Measurements from ENCODE around the gene MAST1. TPM values are rescaled to one million over a fixed set of nuclear protein-coding genes. Genes with fewer than 3 reads are reported as not detected.

The MAST1 gene
- total RNA-seq (2014; rRNA removed; shearing (Covaris generic); ENCODE audit: low replicate concordance): 0.48 and 3.3 TPM in 2 replicates

GRCh38 chr19:12838182-12838885, at the start of gene MAST1:
MAST1 (plus strand) TSS chr19:12838515; CDS start chr19:12838573, 58 bp downstream.
- Histone ChIP-seq H3K36me3 (ENCODE audit: insufficient read depth, low read length) (no peaks in the 10 kb centered on the region), H3K9me3 (ENCODE audit: low read length) (no peaks in the 10 kb centered on the region), H3K27me3 (ENCODE audit: low read length) (no peaks in the 10 kb centered on the region), H2AFZ (ENCODE audit: low read length) (0 out of 2 replicates have a peak within 1 kb of the TSS, but pooled peaks have one; percentile 56), H3K79me2 (ENCODE audit: low read length) (no peaks in the 10 kb centered on the region), H3K4me3 (ENCODE audit: low read length) (peak within 1 kb of the TSS; percentile 71), H4K20me1 (ENCODE audit: insufficient read depth, low read depth, low read length) (0 out of 2 replicates have a peak, but pooled peaks cover 4% of the 10 kb centered on the region), H3K4me1 (ENCODE audit: low read length) (peaks cover 24% of the 10 kb centered on the region), H3K4me2 (ENCODE audit: low read depth, low read length, poor library complexity, severe bottlenecking) (peak within 1 kb of the TSS; percentile 83), H3K27ac (ENCODE audit: low read length) (no peak within 1 kb of the TSS), H3K9me2 (replicated peaks; ENCODE audit: insufficient read depth, low read length) (no peaks in the 10 kb centered on the region), H3K9ac (ENCODE audit: low read length) (peak within 1 kb of the TSS; percentile 67)
- peak; percentile 85 for DNase-seq

DNA sequence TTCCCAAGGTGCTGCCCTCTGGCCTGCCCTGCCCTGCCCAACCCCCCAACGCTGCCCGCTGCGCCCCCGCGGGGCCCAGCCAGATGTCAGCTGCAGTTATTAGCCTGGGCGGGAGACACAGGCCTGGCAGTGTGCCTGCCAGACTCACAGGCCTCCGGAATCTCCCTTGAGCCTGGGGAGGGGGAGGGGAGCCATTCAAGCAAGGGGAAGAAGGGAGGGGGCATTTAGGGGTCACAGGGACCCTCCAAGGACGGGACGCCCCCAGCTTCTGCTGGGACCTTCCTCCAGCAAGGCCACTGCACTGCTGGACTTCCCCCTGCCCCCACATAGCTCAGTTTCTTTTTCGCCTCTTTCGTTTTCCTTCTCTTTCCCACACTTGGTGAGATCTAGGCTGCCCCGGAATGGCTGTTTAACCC, 49.6 kb upstream of the MAST1 start:
- Histone ChIP-seq H3K9ac (ENCODE audit: low read length) (peak overlapping the region; percentile 77), H3K4me1 (ENCODE audit: low read length) (peaks cover 60% of the 10 kb centered on the region), H3K9me3 (ENCODE audit: low read length) (no peaks in the 10 kb centered on the region), H4K20me1 (ENCODE audit: insufficient read depth, low read depth, low read length) (peaks cover 5% of the 10 kb centered on the region; the same call in 1 of the 2 replicates), H3K27me3 (ENCODE audit: low read length) (no peaks in the 10 kb centered on the region), H3K36me3 (ENCODE audit: insufficient read depth, low read length) (no peaks in the 10 kb centered on the region), H3K4me2 (ENCODE audit: low read depth, low read length, poor library complexity, severe bottlenecking) (peak overlapping the region; percentile 95), H3K27ac (ENCODE audit: low read length) (peak overlapping the region; percentile 84), H3K79me2 (ENCODE audit: low read length) (peaks cover 18% of the 10 kb centered on the region), H3K9me2 (replicated peaks; ENCODE audit: insufficient read depth, low read length) (no peaks in the 10 kb centered on the region), H3K4me3 (ENCODE audit: low read length) (peak overlapping the region; percentile 80), H2AFZ (ENCODE audit: low read length) (no peak overlapping the region)
- DNase-seq: peak; percentile 60

- Histone ChIP-seq H3K4me1 (ENCODE audit: low read length) (peaks cover 60% of the 10 kb centered on the region), H3K79me2 (ENCODE audit: low read length) (peaks cover 18% of the 10 kb centered on the region), H4K20me1 (ENCODE audit: insufficient read depth, low read depth, low read length) (peaks cover 5% of the 10 kb centered on the region; the same call in 1 of the 2 replicates), H3K36me3 (ENCODE audit: insufficient read depth, low read length) (no peaks in the 10 kb centered on the region), H3K4me2 (ENCODE audit: low read depth, low read length, poor library complexity, severe bottlenecking) (peak overlapping the region; percentile 95), H3K9ac (ENCODE audit: low read length) (peak overlapping the region; percentile 77), H3K27ac (ENCODE audit: low read length) (peak overlapping the region; percentile 84), H3K9me3 (ENCODE audit: low read length) (no peaks in the 10 kb centered on the region), H2AFZ (ENCODE audit: low read length) (no peak overlapping the region), H3K4me3 (ENCODE audit: low read length) (peak overlapping the region; percentile 80), H3K9me2 (replicated peaks; ENCODE audit: insufficient read depth, low read length) (no peaks in the 10 kb centered on the region), H3K27me3 (ENCODE audit: low read length) (no peaks in the 10 kb centered on the region)
- DNase-seq: peak; percentile 53
Measured at GRCh38 chr19:12789098-12789903, 49.0 kb upstream of the MAST1 start.

GRCh38 chr19:12789904-12790619, 48.3 kb upstream of the MAST1 start:
- H3K9me3 ChIP-seq (ENCODE audit: low read length): no peaks in the 10 kb centered on the region
- H3K27me3 ChIP-seq (ENCODE audit: low read length): no peaks in the 10 kb centered on the region
- H3K9ac ChIP-seq (ENCODE audit: low read length): peak overlapping the region; percentile 77
- H3K36me3 ChIP-seq (ENCODE audit: insufficient read depth, low read length): no peaks in the 10 kb centered on the region
- H4K20me1 ChIP-seq (ENCODE audit: insufficient read depth, low read depth, low read length): peaks cover 5% of the 10 kb centered on the region; the same call in 1 of the 2 replicates
- DNase-seq: peak; percentile 98
- peak overlapping the region; percentile 84 for H3K27ac ChIP-seq (ENCODE audit: low read length)
- H3K4me3 ChIP-seq (ENCODE audit: low read length): peak overlapping the region; percentile 80
- no peaks in the 10 kb centered on the region for H3K9me2 ChIP-seq (replicated peaks; ENCODE audit: insufficient read depth, low read length)
- H3K4me2 ChIP-seq (ENCODE audit: low read depth, low read length, poor library complexity, severe bottlenecking): peak overlapping the region; percentile 95
- H3K79me2 ChIP-seq (ENCODE audit: low read length): peaks cover 18% of the 10 kb centered on the region
- peaks cover 60% of the 10 kb centered on the region for H3K4me1 ChIP-seq (ENCODE audit: low read length)
- H2AFZ ChIP-seq (ENCODE audit: low read length): no peak overlapping the region

GRCh38 chr19:12790628-12791344, 47.5 kb upstream of the MAST1 start:
- peaks cover 53% of the 10 kb centered on the region for H3K4me1 ChIP-seq (ENCODE audit: low read length)

DNA sequence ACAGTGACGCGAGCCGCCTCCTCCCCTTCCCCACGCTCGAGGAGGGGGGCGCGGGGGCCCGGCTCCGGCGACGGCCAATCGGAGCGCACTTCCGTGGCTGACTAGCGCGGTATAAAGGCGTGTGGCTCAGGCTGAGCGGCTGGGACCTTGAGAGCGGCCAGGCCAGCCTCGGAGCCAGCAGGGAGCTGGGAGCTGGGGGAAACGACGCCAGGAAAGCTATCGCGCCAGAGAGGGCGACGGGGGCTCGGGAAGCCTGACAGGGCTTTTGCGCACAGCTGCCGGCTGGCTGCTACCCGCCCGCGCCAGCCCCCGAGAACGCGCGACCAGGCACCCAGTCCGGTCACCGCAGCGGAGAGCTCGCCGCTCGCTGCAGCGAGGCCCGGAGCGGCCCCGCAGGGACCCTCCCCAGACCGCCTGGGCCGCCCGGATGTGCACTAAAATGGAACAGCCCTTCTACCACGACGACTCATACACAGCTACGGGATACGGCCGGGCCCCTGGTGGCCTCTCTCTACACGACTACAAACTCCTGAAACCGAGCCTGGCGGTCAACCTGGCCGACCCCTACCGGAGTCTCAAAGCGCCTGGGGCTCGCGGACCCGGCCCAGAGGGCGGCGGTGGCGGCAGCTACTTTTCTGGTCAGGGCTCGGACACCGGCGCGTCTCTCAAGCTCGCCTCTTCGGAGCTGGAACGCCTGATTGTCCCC, 46.8 kb upstream of the MAST1 start, which contains the start of gene JUNB:
TSS of gene JUNB (plus strand) at position 142 of the 706 bp plus-strand sequence. CDS start at position 428, 286 bp downstream.
- Histone ChIP-seq H3K79me2 (ENCODE audit: low read length) (peaks cover 18% of the 10 kb centered on the region), H2AFZ (ENCODE audit: low read length) (no peak within 1 kb of the TSS), H3K4me1 (ENCODE audit: low read length) (peaks cover 51% of the 10 kb centered on the region)

More at GRCh38 chr19:12790628-12791344, 47.5 kb upstream of the MAST1 start:
- Histone ChIP-seq H3K4me2 (ENCODE audit: low read depth, low read length, poor library complexity, severe bottlenecking) (peak overlapping the region; percentile 95), H3K36me3 (ENCODE audit: insufficient read depth, low read length) (no peaks in the 10 kb centered on the region), H3K27ac (ENCODE audit: low read length) (peak overlapping the region; percentile 57), H3K9me3 (ENCODE audit: low read length) (no peaks in the 10 kb centered on the region), H3K4me3 (ENCODE audit: low read length) (peak overlapping the region; percentile 80), H3K79me2 (ENCODE audit: low read length) (peaks cover 18% of the 10 kb centered on the region), H3K9me2 (replicated peaks; ENCODE audit: insufficient read depth, low read length) (no peaks in the 10 kb centered on the region), H4K20me1 (ENCODE audit: insufficient read depth, low read depth, low read length) (peaks cover 5% of the 10 kb centered on the region; the same call in 1 of the 2 replicates), H2AFZ (ENCODE audit: low read length) (no peak overlapping the region), H3K9ac (ENCODE audit: low read length) (peak overlapping the region; percentile 77), H3K27me3 (ENCODE audit: low read length) (no peaks in the 10 kb centered on the region)
- peak; percentile 54 for DNase-seq

More for the DNA sequence above, 46.8 kb upstream of the MAST1 start, which contains the start of gene JUNB:
- Histone ChIP-seq H3K9me3 (ENCODE audit: low read length) (no peaks in the 10 kb centered on the region), H3K27me3 (ENCODE audit: low read length) (no peaks in the 10 kb centered on the region), H3K27ac (ENCODE audit: low read length) (peak within 1 kb of the TSS; percentile 84), H3K4me3 (ENCODE audit: low read length) (peak within 1 kb of the TSS; percentile 80), H3K36me3 (ENCODE audit: insufficient read depth, low read length) (no peaks in the 10 kb centered on the region), H3K4me2 (ENCODE audit: low read depth, low read length, poor library complexity, severe bottlenecking) (peak within 1 kb of the TSS; percentile 95), H4K20me1 (ENCODE audit: insufficient read depth, low read depth, low read length) (peaks cover 5% of the 10 kb centered on the region; the same call in 1 of the 2 replicates), H3K9ac (ENCODE audit: low read length) (peak within 1 kb of the TSS; percentile 96), H3K9me2 (replicated peaks; ENCODE audit: insufficient read depth, low read length) (no peaks in the 10 kb centered on the region)
- peak; percentile 98 for DNase-seq

Data from Karpas-422 (cell line).